ENCODE results near the gene MEGF6.

MEGF6 gene

DNA sequence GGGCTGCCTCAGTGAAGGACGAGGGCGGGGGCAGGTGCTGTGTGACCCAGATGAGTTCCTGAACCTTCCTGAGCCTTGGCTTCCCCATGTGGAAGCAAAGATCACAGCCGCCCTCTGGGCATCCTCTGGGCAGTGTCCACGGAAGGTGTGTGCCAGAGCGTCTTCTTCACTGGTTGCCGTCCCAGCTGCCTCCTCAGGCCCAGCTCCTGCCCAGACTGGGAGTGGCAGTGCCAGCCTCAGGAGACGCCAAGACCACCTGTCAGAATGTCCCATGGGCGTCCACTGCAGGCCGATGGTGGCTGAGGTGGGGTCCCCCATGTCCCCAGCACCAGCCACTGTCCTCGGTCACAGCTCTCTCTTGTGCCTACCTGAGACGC lies 146.7 kb downstream of the MEGF6 start:
- TF ChIP-seq, protein P1, sequence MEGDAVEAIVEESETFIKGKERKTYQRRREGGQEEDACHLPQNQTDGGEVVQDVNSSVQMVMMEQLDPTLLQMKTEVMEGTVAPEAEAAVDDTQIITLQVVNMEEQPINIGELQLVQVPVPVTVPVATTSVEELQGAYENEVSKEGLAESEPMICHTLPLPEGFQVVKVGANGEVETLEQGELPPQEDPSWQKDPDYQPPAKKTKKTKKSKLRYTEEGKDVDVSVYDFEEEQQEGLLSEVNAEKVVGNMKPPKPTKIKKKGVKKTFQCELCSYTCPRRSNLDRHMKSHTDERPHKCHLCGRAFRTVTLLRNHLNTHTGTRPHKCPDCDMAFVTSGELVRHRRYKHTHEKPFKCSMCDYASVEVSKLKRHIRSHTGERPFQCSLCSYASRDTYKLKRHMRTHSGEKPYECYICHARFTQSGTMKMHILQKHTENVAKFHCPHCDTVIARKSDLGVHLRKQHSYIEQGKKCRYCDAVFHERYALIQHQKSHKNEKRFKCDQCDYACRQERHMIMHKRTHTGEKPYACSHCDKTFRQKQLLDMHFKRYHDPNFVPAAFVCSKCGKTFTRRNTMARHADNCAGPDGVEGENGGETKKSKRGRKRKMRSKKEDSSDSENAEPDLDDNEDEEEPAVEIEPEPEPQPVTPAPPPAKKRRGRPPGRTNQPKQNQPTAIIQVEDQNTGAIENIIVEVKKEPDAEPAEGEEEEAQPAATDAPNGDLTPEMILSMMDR (IDR thresholded peaks at IDR 0.05; ENCODE audit: low read depth, low read length): no peak
- no peak overlapping the region for H3K4me3 ChIP-seq (replicated peaks in 1 of 2; ENCODE audit: low read depth in 2 of 2, low read length in 2 of 2)
- no peak for DNase-seq (ENCODE audit: low read depth in 2 of 2)

- no peak for DNase-seq (ENCODE audit: low read depth in 2 of 2)
- TF ChIP-seq, protein P1 (IDR thresholded peaks at IDR 0.05; ENCODE audit: low read depth, low read length): no peak
- no peak overlapping the region for H3K4me3 ChIP-seq (replicated peaks in 1 of 2; ENCODE audit: low read depth in 2 of 2, low read length in 2 of 2)
Measured at GRCh38 chr1:3463891-3464648, 147.2 kb downstream of the MEGF6 start.

GRCh38 chr1:3463408-3463863 lies 147.9 kb downstream of the MEGF6 start:
- H3K4me3 ChIP-seq (replicated peaks in 1 of 2; ENCODE audit: low read depth in 2 of 2, low read length in 2 of 2): no peak overlapping the region
- TF ChIP-seq, protein P1 (IDR thresholded peaks at IDR 0.05; ENCODE audit: low read depth, low read length): no peak
- DNase-seq (ENCODE audit: low read depth in 2 of 2): no peak

DNA sequence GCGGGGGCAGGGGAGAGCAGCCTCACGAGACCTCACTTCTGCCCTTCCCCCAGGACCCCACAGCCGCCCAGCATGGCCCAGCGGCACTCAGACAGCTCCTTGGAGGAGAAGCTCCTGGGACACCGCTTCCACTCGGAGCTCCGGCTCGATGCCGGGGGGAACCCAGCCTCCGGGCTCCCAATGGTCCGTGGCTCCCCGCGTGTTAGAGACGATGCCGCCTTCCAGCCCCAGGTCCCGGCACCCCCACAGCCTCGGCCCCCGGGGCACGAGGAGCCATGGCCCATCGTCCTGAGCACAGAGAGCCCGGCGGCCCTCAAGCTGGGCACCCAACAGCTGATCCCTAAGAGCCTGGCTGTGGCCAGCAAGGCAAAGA lies 148.3 kb downstream of the MEGF6 start:
- H3K4me3 ChIP-seq (replicated peaks in 1 of 2; ENCODE audit: low read depth in 2 of 2, low read length in 2 of 2): no peak overlapping the region
- TF ChIP-seq, protein P1 (IDR thresholded peaks at IDR 0.05; ENCODE audit: low read depth, low read length): no peak
- no peak for DNase-seq (ENCODE audit: low read depth in 2 of 2)

GRCh38 chr1:3462356-3463012 lies 148.8 kb downstream of the MEGF6 start:
- TF ChIP-seq, protein P1 (IDR thresholded peaks at IDR 0.05; ENCODE audit: low read depth, low read length): no peak
- H3K4me3 ChIP-seq (replicated peaks in 1 of 2; ENCODE audit: low read depth in 2 of 2, low read length in 2 of 2): no peak overlapping the region
- no peak for DNase-seq (ENCODE audit: low read depth in 2 of 2)

DNA sequence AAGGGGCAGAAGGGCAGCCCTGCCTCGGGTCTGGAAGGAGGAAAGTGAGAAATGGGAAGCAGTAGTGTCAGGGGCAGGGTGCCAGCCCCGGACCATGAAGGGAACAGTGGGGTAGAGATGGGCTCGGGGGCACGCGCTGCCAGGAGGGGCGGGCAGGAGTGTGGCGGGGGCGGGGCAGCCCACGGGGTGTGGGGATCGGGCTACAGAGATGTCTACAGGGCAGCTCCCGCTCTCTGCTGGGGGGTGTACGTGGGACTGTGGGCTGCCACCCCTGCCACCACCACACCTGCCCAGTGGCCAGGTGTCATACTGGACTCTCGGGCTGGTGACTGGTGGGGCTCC lies 149.4 kb downstream of the MEGF6 start:
- no peak for DNase-seq (ENCODE audit: low read depth in 2 of 2)
- TF ChIP-seq, protein P1 (IDR thresholded peaks at IDR 0.05; ENCODE audit: low read depth, low read length): no peak
- no peak overlapping the region for H3K4me3 ChIP-seq (replicated peaks in 1 of 2; ENCODE audit: low read depth in 2 of 2, low read length in 2 of 2)
